T-helper 17 cell (primary cell): ENCODE results near the gene FAM209B. TPM values are rescaled to one million over a fixed set of nuclear protein-coding genes. Genes with fewer than 3 reads are reported as not detected.
"Not testable (repeated sequence)": the region's sequence is repeated elsewhere in the genome, so short reads cannot be mapped to it uniquely, and the experiment has no call there.

Source experiments
- ATAC-seq: fragments of 150-1000 bp; cut with Tn5 transposase; 2 replicates; pipeline ENCODE4 v1.10.0; 2021; ENCODE audit warnings: mild to moderate bottlenecking, moderate library complexity
- DNase-seq, 3 donors: peaks; one replicate each; pipeline versions ENCODE4 v3.0.0 to v3.0.0-alpha.2; 2020 to 2021
- H3K9me3 ChIP-seq: one replicate; pipeline ENCODE4 v1.7.0; 2013; ENCODE audit warnings: low read length, mild to moderate bottlenecking; ENCODE audit not compliant: control insufficient read depth, poor library complexity, severe bottlenecking
- H3K27ac Mint-ChIP-seq: one replicate; pipeline ENCODE4 v1.8.0; 2022; ENCODE audit warnings: mild to moderate bottlenecking, moderate library complexity, mixed read lengths
- H3K27me3 Mint-ChIP-seq: one replicate; pipeline ENCODE4 v1.8.0; 2022; ENCODE audit warnings: mixed read lengths
- H3K36me3 Mint-ChIP-seq: one replicate; pipeline ENCODE4 v1.8.0; 2022; ENCODE audit warnings: low read depth, mixed read lengths
- H3K4me1 Mint-ChIP-seq: one replicate; pipeline ENCODE4 v1.8.0; 2022; ENCODE audit warnings: mild to moderate bottlenecking, mixed read lengths
- H3K4me3 Mint-ChIP-seq: one replicate; pipeline ENCODE4 v1.8.0; 2022; ENCODE audit warnings: mild to moderate bottlenecking, moderate library complexity, mixed read lengths
- total RNA-seq, 4 donors: library from RNA in 2 of 4; stranded (reverse) in 2 of 4; gene quantifications; one replicate each; pipeline ENCODE4 v1.2.3 and lab custom pipeline; 2022 to 2026

Gene FAM209B
- total RNA-seq, 2 donors from 2014 or later, result 1.5 to 3.2 TPM

- H3K9me3 ChIP-seq, result peaks cover 6% of the 10 kb centered on the region
- ATAC-seq, result no peak
- peaks cover 1% of the 10 kb centered on the region for H3K4me1 Mint-ChIP-seq
- no peak overlapping the region for H3K27ac Mint-ChIP-seq
- H3K4me3 Mint-ChIP-seq, result no peak overlapping the region
- peaks cover 5% of the 10 kb centered on the region for H3K36me3 Mint-ChIP-seq
- H3K27me3 Mint-ChIP-seq, result no peaks in the 10 kb centered on the region
- DNase-seq, result no peak
Observed at GRCh38 chr20:56518126-56518525, 14.9 kb upstream of the FAM209B start.

- Mint-ChIP-seq H3K4me3 (no peak overlapping the region), H3K4me1 (peaks cover 5% of the 10 kb centered on the region), H3K27ac (no peak overlapping the region), H3K36me3 (peaks cover 5% of the 10 kb centered on the region), H3K27me3 (no peaks in the 10 kb centered on the region)
- no peak for DNase-seq
- peaks cover 6% of the 10 kb centered on the region for H3K9me3 ChIP-seq
- ATAC-seq, result no peak
Observed at GRCh38 chr20:56518721-56519398, 14.2 kb upstream of the FAM209B start.

GRCh38 chr20:56519551-56519950 lies 13.5 kb upstream of the FAM209B start:
- H3K9me3 ChIP-seq, result peaks cover 6% of the 10 kb centered on the region
- Mint-ChIP-seq H3K36me3 (peaks cover 5% of the 10 kb centered on the region), H3K27ac (no peak overlapping the region), H3K27me3 (no peaks in the 10 kb centered on the region), H3K4me1 (peaks cover 5% of the 10 kb centered on the region), H3K4me3 (no peak overlapping the region)
- ATAC-seq (no peak), DNase-seq (no peak)

GRCh38 chr20:56520180-56520579 lies 12.9 kb upstream of the FAM209B start:
- Mint-ChIP-seq H3K36me3 (peaks cover 5% of the 10 kb centered on the region), H3K4me3 (no peak overlapping the region), H3K27me3 (no peaks in the 10 kb centered on the region), H3K27ac (no peak overlapping the region), H3K4me1 (peaks cover 5% of the 10 kb centered on the region)
- peaks cover 6% of the 10 kb centered on the region for H3K9me3 ChIP-seq
- ATAC-seq (no peak), DNase-seq (no peak)

- H3K27me3 Mint-ChIP-seq, DNase-seq, ATAC-seq, H3K9me3 ChIP-seq, H3K4me3 Mint-ChIP-seq, H3K36me3 Mint-ChIP-seq, H3K27ac Mint-ChIP-seq, H3K4me1 Mint-ChIP-seq: not testable (repeated sequence)
Observed at GRCh38 chr20:56520746-56521354, 12.2 kb upstream of the FAM209B start.

GRCh38 chr20:56522311-56522710 lies 10.7 kb upstream of the FAM209B start:
- H3K27me3 Mint-ChIP-seq, result no peaks in the 10 kb centered on the region
- no peak overlapping the region for H3K27ac Mint-ChIP-seq
- ATAC-seq, result no peak
- H3K36me3 Mint-ChIP-seq, result peaks cover 5% of the 10 kb centered on the region
- DNase-seq, result no peak
- no peak overlapping the region for H3K4me3 Mint-ChIP-seq
- H3K4me1 Mint-ChIP-seq, result peaks cover 5% of the 10 kb centered on the region
- peaks cover 6% of the 10 kb centered on the region for H3K9me3 ChIP-seq

GRCh38 chr20:56524444-56524843 lies 8.6 kb upstream of the FAM209B start, which contains the start of gene FAM209A:
TSS of gene FAM209A (plus strand) at chr20:56524744. CDS start at chr20:56524809, 65 bp downstream.
- H3K27me3 Mint-ChIP-seq, ATAC-seq, H3K36me3 Mint-ChIP-seq, H3K4me3 Mint-ChIP-seq, H3K9me3 ChIP-seq, DNase-seq, H3K4me1 Mint-ChIP-seq: not testable (repeated sequence)
- H3K27ac Mint-ChIP-seq, result peak within 1 kb of the TSS; percentile 12

GRCh38 chr20:56527521-56527920 lies 5.5 kb upstream of the FAM209B start:
- H3K9me3 ChIP-seq, result no peaks in the 10 kb centered on the region
- DNase-seq (no peak), ATAC-seq (no peak)
- Mint-ChIP-seq H3K4me1 (peaks cover 5% of the 10 kb centered on the region), H3K27me3 (no peaks in the 10 kb centered on the region), H3K27ac (no peak overlapping the region), H3K36me3 (no peaks in the 10 kb centered on the region), H3K4me3 (no peak overlapping the region)

- no peak for DNase-seq
- ATAC-seq, result no peak
- Mint-ChIP-seq H3K27me3 (no peaks in the 10 kb centered on the region), H3K4me3 (no peak overlapping the region), H3K27ac (no peak overlapping the region), H3K4me1 (peaks cover 2% of the 10 kb centered on the region), H3K36me3 (no peaks in the 10 kb centered on the region)
- H3K9me3 ChIP-seq, result no peaks in the 10 kb centered on the region
Observed at GRCh38 chr20:56537997-56538396, 5.0 kb downstream of the FAM209B start.

- Mint-ChIP-seq H3K4me3 (no peak overlapping the region), H3K27ac (no peak overlapping the region), H3K27me3 (no peaks in the 10 kb centered on the region), H3K4me1 (no peaks in the 10 kb centered on the region), H3K36me3 (no peaks in the 10 kb centered on the region)
- ATAC-seq, result no peak
- no peaks in the 10 kb centered on the region for H3K9me3 ChIP-seq
- no peak for DNase-seq
Observed at GRCh38 chr20:56540415-56540814, 7.4 kb downstream of the FAM209B start.

GRCh38 chr20:56542489-56543030 lies 9.5 kb downstream of the FAM209B start:
- Mint-ChIP-seq H3K4me1 (no peaks in the 10 kb centered on the region), H3K4me3 (no peak overlapping the region), H3K36me3 (no peaks in the 10 kb centered on the region), H3K27me3 (no peaks in the 10 kb centered on the region), H3K27ac (no peak overlapping the region)
- DNase-seq (no peak), ATAC-seq (no peak)
- no peaks in the 10 kb centered on the region for H3K9me3 ChIP-seq

GRCh38 chr20:56551571-56551970 lies 18.5 kb downstream of the FAM209B start:
- H3K4me3 Mint-ChIP-seq, result no peak overlapping the region
- no peak overlapping the region for H3K27ac Mint-ChIP-seq
- peaks cover 5% of the 10 kb centered on the region for H3K4me1 Mint-ChIP-seq
- ATAC-seq (no peak), DNase-seq (no peak)
- H3K36me3 Mint-ChIP-seq, result no peaks in the 10 kb centered on the region
- no peaks in the 10 kb centered on the region for H3K9me3 ChIP-seq
- H3K27me3 Mint-ChIP-seq, result peaks cover 5% of the 10 kb centered on the region

- DNase-seq (no peak), ATAC-seq (no peak)
- Mint-ChIP-seq H3K4me3 (no peak overlapping the region), H3K27ac (no peak overlapping the region), H3K4me1 (peaks cover 5% of the 10 kb centered on the region), H3K36me3 (no peaks in the 10 kb centered on the region), H3K27me3 (peaks cover 5% of the 10 kb centered on the region)
- H3K9me3 ChIP-seq, result no peaks in the 10 kb centered on the region
Observed at GRCh38 chr20:56552911-56553629, 20.0 kb downstream of the FAM209B start.
